ENCODE results near the gene ARGLU1.

The ARGLU1 gene

DNA sequence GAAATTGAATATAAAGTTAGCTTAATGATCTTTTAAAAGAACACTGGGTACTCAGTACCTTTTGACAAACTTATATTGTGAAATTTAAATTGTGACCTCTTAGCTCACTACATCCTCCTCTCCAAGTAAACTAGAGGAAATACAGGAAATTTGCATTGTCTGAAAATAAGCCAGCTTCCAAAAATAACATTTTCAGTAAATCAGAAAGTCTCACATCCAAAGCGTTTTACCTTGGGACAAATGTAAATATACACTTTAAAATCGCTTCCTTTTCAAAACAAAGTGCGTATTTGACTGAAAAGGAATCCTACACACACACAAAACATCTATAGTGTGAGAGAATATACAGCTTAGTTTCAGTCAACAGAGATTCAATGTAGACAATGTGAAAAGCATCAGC is 30.4 kb downstream of the ARGLU1 start:
- no peak for DNase-seq

DNA sequence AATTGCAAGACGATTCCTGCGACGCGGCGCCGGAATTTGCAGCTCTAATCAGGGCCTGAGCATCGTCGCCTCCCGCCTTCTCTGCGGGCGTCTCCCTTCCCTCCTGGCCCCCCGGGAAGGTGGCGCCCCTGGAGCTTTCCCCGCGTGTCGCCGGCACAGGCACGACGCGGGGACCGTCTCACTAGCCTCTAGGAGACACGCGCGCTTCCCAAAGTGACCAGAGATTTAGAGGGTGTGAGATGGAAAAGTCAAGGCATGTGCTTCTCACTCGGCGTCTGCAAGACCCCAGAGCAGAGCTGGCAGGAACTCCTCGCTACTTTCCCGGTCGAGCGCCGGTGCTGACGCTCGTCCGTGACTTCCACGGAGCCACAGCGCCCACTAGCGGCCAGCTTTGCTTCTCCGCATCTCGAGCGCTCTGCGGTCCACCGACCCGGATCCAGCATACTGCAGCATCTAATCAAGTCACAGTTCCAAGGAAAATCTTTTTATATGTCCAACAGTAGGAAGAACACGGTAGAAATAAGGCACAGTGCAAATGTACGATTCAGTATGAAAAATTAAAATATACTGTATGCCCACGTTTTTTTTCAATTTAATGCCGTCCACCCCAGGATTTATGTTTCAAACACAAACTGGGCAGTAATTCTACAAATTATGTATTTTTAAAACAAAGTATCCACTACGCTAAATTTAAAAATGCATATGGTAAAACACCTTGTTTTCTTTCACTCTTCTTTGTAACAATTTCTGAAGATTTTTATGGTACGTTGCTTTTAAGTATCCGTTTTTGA is 31.5 kb downstream of the ARGLU1 start:
- peak; percentile 88 for DNase-seq

DNA sequence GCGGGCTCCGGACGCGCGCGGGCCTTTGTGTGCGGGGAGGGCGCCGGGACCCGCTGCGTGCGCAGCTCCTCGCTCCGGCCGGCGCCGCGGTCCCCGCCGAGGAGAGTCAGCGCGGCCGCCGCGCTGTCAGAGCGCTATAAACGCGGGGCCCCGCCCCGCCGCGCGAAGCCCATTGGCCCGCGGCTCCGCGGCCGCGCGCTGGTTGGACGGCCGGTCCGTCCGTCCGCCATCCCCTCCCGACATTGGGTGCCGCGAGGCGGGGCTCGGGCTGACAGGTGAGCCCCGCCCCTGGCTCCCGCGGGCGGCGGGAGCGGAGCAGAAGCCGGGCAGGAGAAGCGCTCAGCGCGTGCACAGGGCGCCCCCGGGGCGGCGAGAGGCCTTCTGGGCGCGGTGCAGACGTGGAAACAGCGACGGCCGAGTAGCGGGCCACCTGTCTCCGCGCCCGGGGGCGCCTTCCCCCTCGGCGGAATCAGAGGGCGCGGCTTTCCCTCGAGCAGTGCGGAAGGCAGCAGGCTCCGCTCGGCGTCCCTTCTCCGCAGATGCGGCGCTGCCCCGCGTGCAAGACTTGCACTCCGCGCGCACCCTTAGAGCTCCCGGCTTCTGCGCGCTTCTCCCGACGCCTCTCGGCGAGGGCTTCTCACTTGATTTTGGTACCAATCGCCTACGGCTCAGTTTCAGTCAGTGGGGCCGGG is 32.2 kb downstream of the ARGLU1 start, which contains the start of gene EFNB2:
Gene EFNB2, minus strand, starts transcription at position 111 of the 692 bp plus-strand sequence. CDS start 698 bp downstream, outside the sequence.
- peak; percentile 94 for DNase-seq

DNA sequence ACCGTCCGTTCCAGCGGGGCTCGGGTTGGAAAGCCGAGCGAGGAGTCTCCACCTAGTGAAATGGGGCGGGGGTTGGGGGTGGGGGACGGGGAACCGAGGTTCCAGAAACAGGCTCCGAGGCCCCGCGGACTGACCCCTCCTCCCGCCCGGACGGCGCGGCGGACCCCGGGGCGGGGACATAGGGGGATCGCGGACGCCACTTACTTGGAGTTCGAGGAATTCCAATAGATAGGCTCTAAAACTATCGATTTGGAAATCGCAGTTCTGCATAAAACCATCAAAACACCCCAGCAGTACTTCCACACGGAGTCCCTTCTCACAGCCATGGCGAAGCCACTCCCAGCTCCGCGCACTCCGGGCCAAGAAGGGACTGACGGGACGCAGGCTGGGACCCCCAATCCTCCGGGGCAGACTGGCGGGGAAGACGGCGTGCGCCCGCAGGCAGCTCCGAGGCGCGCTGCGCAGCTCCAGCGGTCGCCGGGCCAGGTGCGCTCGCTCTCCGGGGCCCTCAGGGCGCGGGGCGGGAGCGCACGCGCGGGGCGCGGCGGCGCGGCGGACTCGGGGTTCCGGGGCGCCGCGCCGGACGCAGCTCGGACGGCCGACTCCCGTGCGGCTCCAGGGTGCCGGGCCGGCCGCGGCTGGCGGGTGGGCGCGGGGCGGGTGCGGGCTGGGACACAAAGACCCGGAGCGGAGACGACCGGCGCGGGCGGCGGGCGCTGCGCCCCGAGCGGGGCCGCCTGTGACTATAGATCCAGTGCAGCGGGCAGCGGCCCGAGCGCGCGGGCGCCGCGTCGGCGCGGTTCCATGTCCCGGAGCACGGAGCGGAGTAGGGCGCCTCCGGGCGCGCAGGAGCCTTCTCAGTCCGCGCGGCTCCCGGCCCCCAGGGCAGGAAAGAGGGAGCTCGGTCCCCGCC is 33.0 kb downstream of the ARGLU1 start:
- no peak for DNase-seq

DNA sequence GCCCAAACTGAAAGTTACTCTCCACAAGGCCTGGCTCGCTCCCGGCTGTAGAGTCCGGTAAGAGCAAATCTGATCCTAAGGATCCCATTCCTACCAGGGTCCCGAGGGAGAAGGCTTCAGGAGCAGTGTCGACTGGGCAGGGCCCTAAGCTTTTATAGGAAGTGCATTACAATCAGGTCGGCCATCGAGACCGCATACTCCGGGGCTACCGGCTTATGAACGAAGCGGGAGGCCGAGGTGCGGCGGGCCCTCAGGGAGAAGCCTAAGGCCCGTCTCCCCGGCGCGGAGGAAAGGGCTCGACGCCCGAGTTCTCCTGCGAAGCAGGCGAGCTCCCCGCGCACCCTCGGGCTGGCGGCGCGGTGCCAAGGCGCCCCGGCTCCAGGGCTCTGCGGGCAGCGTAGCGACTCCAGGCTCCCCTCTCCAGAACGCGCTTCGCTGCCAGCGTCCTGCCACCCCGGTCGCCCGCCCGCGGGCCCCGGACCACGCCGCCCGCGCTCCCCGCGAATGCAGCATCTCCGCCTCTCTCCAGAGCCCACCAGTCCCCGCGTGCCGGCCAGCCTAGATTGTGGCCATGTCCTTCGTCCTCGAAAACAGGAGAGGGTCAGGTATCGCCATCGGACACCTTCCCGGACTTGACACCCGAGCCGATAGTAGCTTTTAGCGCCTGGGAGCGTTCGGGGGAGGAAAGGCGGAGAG is 33.8 kb downstream of the ARGLU1 start:
- peak; percentile 27 for DNase-seq

DNA sequence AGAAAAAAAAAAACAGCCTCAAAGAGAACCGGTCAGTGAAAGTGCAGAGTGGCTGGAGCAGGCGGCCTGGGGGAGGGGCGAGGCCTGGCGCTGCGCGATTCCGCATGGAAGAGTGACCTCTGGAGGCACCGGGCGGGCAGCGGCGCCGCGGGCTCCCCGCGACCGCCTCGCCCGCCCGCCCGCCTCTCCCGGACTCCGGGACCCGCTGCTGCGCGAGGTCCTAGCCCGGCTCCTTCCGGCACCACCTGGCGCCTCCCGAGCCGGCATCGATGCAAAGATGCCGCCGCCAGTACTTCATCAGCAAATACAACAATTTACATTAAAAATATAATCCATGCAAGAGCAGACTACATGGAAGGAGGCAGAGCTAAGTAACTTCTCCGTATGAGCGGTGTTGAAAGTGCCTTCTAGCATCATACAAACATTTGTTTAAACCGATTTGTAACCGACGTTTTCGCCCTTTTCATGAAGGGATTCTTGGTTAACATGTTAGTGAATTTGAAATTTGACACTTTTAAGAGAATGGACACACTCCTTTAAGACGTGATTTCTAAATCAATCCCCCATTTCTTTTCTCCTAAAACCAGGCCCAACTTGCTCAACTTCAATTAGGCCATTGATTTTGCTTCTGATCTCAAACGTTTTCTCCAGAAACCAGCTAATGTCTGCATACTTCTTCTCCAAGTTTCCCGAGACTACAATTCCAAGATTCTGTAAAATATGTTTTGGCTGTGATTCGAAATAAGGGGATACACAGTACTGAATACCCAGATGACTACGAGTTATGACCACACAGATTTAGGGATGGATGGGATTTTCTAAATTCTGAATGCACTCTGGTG is 34.6 kb downstream of the ARGLU1 start:
- peak; percentile 51 for DNase-seq

DNA sequence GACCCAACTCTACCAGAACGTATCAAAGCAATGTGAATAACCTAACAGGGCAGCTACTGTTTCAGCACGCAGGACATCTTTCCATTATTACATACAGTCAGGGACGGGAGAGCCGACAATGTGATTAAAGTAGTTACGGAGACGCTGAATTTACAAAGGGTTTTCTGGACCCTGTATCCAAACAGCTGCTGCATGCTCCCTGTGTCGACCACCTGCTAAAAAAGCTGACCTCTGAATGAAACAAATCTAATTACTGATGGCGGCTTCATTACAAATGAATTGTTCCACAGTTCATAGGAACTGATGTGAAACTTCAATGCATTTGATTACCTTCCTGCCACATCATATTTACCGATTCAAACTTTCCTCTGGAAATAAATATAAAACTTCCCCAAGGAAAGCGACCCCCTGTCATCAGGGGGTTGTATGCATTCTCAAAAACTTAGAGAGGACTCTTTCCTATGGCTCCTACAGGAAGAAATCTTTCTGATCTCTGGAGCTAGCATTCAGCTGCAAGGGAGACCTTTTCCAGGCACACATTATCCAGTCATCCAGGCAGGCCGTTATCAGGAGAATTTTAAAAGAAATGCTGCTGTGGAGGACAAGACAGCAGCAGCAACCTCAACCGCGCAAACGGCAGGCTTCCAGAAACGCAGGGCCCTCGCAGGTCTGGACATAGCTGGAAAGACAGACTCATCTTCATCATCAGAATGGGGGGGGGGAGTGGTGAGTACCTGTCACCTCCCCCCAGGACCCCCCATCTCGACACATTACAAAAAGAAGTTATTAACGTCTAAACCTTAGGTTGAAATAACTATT is 35.6 kb downstream of the ARGLU1 start:
- DNase-seq: no peak

DNA sequence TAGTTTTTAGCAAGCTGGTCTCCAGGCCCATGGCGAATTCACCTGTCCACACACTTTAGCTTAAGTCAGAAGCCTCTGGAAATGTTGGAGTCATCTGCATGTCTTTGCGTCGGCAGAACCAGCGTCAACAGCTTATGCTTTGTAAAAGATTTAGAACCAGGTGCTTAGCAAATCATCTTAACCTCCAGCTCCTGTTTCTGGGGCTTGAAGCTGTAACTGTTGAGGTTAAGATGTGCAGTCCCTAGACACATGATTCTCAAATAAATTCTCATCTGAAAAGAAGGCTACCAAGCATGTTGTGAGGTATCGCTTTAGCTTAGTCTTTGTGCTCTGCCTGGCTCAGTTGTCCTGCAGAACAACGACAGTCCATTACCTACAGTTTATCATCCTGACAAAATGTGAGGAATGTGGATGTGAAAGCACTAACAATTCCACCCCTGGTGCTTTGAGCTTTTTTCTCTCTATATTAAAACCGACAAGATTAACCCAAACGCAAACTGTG is 36.9 kb downstream of the ARGLU1 start:
- no peak for DNase-seq

DNA sequence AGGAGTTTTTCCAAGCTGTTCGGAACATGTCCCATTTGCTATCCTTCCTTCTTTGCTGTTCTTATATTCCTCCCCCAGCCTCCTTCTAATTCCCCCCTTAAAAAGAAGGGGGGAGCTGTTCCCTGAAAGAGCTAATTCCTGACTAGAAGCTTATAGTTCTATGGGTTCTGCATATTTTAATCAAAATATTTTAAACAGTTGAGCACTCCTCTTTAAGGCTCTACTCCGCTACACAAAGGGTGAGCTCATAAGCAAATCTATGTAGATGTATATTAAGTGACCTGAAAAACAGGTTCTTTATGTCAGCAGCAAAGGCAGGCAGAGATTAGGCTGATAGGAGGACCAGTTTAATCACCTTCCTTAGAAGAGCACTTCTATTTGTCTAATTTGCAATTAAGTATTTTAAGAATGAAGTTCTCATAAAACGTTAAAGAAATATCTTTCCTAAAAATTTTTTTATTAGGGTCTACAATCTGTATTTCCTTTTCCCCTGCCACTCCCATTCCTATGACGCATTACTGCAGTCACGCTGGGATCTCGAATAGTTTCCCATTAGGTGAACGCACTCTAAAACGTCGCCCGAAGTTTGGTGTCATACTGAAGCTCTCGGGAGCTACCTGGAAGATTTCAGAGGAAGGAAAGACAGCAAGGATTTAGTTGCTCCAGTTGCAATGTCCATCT is 37.6 kb downstream of the ARGLU1 start:
- no peak for DNase-seq

DNA sequence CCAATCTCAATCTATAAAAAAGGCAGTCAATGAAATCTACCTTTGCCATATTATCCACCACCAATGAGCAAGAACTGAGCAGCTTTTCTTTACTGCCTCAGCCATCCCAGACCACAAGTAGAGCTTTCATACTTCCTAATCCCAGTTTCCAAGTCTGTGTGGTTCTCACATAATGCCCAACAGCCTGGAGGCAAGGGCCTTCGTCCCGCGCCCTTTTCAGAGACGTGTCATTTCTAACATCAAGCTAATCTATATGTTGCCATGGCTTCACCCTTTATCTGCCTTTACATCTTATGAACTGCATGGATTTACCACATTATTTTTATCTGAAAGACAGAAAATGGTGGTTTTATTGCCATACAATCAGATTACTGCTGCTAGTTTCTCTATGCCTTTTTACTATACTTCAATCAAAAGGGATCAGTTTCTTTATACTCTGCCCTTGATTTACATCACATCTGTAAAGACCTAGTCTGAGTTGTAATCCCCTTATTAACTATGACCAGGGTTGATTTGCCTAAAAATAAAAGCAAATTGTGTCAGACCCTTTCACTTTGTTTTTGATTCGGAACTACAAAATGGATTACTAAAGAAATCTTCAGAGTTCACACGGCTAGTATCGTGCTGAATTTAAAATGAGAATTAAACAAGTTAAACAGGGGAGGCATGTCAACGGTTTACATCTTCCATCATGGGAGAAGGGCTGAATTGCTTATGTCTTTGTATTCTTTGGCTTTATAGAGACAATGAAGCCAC is 38.3 kb downstream of the ARGLU1 start:
- no peak for DNase-seq

DNA sequence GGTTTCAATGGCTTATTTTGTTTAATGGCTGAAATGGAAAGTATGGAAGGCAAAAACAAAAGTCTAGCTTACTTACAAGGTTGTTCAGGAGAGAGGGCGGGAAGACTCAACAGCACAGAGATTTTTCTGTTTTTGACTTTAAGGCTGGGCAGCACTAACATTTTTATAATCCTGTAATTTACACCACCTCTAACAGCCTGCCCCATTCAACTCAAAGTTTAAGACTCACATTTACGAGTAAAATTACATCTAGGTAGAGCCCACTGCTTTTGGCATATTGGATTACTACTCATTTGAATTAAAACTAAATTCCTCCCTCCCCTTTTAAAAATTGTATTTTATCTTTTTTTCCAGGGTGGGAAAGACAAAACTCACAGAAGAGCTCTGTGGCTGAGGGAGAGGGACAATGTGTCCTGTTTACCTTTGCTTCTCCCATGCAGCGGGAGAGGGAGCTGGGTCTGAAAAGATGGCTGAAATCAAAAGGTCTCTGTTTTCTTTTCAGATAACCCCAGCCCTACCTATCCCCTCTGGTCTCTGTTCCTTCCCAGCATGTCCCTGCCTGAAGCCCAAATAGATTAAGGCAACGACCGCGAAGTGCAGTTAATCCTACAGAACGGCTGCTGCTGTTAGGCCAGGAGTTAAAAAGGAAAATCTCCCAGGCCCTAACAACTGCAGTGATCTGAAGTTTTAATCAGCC is 39.1 kb downstream of the ARGLU1 start:
- DNase-seq: no peak

DNA sequence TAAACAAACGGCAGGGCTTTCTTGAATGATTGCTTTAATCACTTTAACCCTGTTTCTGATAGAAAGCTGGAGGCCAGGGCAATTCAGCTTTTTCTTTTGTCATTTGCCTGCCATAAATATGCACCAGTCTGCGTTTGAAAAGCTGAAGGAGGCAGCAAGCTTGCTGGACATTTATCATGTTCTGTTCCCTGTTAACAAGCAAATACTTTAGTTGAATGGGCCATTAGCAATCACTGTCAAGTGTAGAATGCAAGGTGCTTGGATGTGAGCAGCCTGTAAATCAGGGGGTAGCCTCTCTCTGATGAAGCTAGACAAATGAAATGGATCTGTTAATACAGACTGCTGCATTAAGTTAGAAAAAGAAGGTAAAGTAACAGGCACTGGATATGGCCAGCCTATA is 40.1 kb downstream of the ARGLU1 start:
- DNase-seq: peak; percentile 19

DNA sequence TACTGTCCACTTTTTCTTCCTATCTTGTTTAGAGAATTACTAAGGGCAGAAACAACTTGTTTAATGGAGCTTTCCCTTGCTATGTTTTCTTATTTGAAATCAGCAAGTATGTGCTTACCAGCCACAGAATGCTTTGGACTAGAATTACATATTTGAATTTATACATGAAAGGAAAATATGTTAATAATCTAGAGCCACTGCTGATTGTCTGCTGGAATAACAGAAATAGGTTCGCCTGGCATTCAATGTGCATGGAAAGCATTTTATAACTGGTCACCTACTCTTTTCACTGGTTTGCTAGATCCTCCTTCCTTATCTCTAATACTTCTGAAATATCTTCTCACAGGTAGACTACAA is 40.5 kb downstream of the ARGLU1 start:
- no peak for DNase-seq

DNA sequence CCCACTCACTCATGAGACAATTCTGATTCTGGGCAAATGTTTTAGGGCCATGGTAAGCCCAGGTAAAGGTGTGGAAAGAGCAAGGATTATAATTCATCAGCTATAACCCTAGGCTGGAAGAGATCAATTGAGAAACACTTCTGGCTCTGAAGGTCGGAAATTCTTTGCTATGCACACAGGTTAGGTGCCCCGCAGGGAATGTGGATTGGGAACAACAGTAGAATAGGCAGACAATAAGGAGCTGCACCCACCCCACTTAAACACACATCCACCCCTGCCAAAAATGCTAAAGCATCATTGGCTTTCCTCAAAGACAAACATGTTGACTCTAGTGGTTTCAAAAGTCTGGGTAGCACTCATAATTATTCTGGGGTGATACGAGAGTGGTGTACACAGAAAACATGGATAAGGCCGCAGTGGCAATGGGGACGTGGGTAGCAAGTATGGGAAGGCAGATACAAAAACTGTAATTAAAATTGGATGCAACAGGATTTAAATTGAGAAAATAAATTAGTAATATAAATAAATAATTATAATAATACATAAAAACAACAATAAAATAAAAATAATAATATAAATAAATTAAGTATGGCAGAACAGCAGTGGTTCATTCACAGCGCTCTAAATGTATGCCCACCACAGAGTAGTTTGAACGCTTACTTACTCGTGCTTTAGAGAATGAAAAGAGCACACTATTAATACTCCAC is 41.0 kb downstream of the ARGLU1 start:
- DNase-seq: no peak

DNA sequence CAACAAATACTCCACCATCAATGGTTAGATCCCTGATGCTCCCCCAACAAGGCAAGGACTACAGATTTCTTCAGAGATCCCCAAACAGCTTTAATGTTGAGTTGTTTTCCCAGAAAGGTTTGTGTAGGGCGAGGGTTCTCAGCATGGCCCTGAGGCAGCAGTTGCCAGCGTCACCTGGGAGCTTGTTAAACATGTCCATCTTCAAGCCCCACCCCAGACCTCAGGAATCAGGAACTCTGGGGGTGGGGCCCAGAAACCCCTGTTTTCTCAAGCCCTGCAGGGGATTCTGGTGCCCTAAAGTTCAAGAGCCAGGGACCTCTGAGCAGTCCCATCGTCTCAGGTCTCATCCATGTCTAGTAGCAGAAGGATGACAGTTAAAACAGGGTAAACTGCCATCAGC is 42.1 kb downstream of the ARGLU1 start:
- DNase-seq: no peak

DNA sequence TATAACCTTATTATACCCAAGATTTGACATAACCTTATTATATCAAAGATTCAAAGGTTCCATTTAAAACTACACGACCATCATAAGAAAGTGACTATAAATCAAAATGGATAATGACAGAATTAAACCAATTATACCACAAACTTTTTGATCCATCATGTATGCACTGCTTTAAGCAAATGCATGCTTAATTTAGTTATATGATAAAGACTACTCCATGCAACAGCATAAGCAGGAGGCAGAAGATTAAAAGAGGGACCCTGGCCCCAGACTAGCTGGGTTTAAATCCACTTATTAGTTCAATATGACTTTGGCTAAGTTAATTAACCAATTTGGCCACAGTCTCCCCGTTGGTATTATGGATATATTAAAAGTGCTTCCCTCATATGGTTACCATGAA is 43.8 kb downstream of the ARGLU1 start:
- DNase-seq: no peak

DNA sequence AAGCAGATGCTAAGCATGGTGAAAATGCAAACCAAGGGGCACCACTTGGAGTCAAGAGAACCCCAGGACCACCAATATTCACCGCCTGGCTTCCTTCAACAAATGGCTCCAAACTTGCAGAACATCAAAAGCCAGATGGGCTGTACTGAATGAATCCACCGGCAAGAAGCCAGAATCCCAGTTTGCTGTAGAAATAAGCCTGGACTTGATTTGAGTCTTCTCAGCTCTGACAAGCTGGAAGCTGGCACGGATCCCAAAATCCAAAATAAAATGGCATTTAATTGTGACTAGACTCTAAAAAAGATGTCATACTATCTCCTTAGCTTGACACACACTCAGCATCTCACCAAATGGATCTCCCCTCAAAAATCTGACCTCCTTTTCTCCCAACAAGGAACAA is 44.4 kb downstream of the ARGLU1 start:
- no peak for DNase-seq
